ENCODE data around the gene GALNT17.

GRCh38 chr7:71705217-71705616, 573.3 kb downstream of the GALNT17 start:
- no peak for TF ChIP-seq CTCF (IDR thresholded peaks at IDR 0.05)
- no peak for TF ChIP-seq POLR2A (IDR thresholded peaks at IDR 0.05)

Measured in prostate gland (tissue), 2 donors.